Measurements from ENCODE around the gene C16orf96. TPM values are rescaled to one million over a fixed set of nuclear protein-coding genes. Genes with fewer than 3 reads are reported as not detected.

C16orf96 gene
- total and polyA plus RNA-seq, 2 donors: 0.05 TPM

DNA sequence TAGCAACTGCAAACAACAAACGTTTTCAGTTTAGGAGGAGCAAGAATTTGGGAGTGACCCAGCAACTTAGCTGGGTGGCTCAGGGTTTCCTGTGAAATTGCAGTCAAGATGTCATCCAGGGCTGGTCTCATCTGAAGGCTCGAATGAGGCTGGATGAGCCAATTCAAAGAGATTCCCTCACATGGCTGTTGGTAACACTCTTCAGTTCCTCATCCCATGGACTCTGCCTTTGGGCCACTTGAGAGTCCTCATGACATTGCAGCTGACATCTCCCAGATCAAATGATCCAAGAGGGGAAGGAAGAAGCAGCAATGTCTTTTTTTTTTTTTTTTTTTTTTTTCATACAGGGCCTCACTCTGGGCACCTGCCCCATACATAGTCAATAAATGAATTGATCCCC lies 32.2 kb downstream of the C16orf96 start:
- WGBS: 94% methylated on average over 2 of the region's 2 CpGs
- Histone ChIP-seq H3K9me3 (ENCODE audit: control insufficient read depth in 2 of 2, insufficient read depth in 1 of 2, low read length in 1 of 2) (peaks cover 1 to 11% of the 10 kb centered on the region in 2 donors), H3K4me1 (ENCODE audit: control insufficient read depth in 2 of 2, insufficient read depth in 2 of 2, low read length in 2 of 2) (peaks cover 0 to 3% of the 10 kb centered on the region in 2 donors), H3K36me3 (ENCODE audit: control insufficient read depth in 2 of 2, insufficient read depth in 2 of 2, low read length in 1 of 2) (no peaks in the 10 kb centered on the region), H3K27ac (ENCODE audit: low read depth in 1 of 2, low read length in 1 of 2) (no peak overlapping the region), H3K4me3 (ENCODE audit: low read length in 2 of 2) (no peak overlapping the region), H3K27me3 (ENCODE audit: control insufficient read depth in 2 of 2, insufficient read depth in 1 of 2, low read length in 1 of 2) (peaks cover 0 to 19% of the 10 kb centered on the region in 2 donors)
- no peak for DNase-seq (ENCODE audit: low read depth in 6 of 9, low spot score in 9 of 9)

DNA sequence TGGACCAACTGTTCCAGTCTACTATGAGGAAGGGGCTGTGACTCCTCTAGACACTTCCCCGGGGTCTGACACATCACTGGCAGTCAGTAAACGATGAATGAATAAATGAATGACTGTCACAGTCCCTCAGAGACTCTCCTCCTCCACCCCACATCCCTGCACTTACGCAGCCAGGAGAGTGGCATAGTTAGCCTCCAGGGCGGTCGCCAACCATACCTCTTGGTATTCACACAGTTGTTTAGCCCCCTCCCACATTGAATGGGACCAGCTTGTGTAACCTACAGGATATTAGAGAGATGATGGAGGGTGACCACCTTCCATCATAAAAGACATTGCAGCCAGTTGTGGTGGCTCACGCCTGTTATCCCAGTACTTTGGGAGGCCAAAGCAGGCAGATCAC lies 32.8 kb downstream of the C16orf96 start:
- Histone ChIP-seq H3K9me3 (ENCODE audit: control insufficient read depth in 2 of 2, insufficient read depth in 1 of 2, low read length in 1 of 2) (peaks cover 1 to 11% of the 10 kb centered on the region in 2 donors), H3K4me1 (ENCODE audit: control insufficient read depth in 2 of 2, insufficient read depth in 2 of 2, low read length in 2 of 2) (peaks cover 0 to 3% of the 10 kb centered on the region in 2 donors), H3K27ac (ENCODE audit: low read depth in 1 of 2, low read length in 1 of 2) (no peak overlapping the region), H3K27me3 (ENCODE audit: control insufficient read depth in 2 of 2, insufficient read depth in 1 of 2, low read length in 1 of 2) (peaks cover 0 to 19% of the 10 kb centered on the region in 2 donors), H3K36me3 (ENCODE audit: control insufficient read depth in 2 of 2, insufficient read depth in 2 of 2, low read length in 1 of 2) (no peaks in the 10 kb centered on the region), H3K4me3 (ENCODE audit: low read length in 2 of 2) (no peak overlapping the region)
- DNase-seq (ENCODE audit: low read depth in 6 of 9, low spot score in 9 of 9): no peak
- WGBS: 97% methylated on average over 6 of the region's 6 CpGs

DNA sequence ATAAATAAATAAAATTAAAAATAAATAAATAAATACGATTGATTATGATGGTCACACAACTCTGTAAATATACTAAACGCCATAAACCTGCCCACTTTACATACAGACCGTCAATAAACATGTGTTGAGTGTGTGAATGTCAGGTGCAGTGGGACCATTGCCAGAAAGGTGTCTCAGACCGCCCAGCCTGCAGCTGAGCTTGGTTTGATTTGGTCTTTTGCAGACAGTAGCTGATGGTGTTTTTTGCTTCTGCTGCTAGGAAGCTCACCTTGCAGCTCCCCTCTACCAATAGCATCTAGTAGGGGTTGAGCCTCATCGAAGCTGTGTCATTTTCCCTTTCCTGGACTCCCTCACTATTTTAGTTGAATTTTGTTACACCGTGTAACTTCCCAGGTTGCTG lies 35.1 kb downstream of the C16orf96 start:
- H3K27ac ChIP-seq (ENCODE audit: low read depth in 1 of 2, low read length in 1 of 2): no peak overlapping the region
- WGBS: 89% methylated on average over 6 of the region's 6 CpGs
- H3K4me1 ChIP-seq (ENCODE audit: control insufficient read depth in 2 of 2, insufficient read depth in 2 of 2, low read length in 2 of 2): no peaks in the 10 kb centered on the region
- peaks cover 0 to 15% of the 10 kb centered on the region in 2 donors for H3K27me3 ChIP-seq (ENCODE audit: control insufficient read depth in 2 of 2, insufficient read depth in 1 of 2, low read length in 1 of 2)
- DNase-seq (ENCODE audit: low read depth in 6 of 9, low spot score in 9 of 9): no peak
- no peak overlapping the region for H3K4me3 ChIP-seq (ENCODE audit: low read length in 2 of 2)
- no peaks in the 10 kb centered on the region for H3K36me3 ChIP-seq (ENCODE audit: control insufficient read depth in 2 of 2, insufficient read depth in 2 of 2, low read length in 1 of 2)
- peaks cover 1 to 11% of the 10 kb centered on the region in 2 donors for H3K9me3 ChIP-seq (ENCODE audit: control insufficient read depth in 2 of 2, insufficient read depth in 1 of 2, low read length in 1 of 2)

DNA sequence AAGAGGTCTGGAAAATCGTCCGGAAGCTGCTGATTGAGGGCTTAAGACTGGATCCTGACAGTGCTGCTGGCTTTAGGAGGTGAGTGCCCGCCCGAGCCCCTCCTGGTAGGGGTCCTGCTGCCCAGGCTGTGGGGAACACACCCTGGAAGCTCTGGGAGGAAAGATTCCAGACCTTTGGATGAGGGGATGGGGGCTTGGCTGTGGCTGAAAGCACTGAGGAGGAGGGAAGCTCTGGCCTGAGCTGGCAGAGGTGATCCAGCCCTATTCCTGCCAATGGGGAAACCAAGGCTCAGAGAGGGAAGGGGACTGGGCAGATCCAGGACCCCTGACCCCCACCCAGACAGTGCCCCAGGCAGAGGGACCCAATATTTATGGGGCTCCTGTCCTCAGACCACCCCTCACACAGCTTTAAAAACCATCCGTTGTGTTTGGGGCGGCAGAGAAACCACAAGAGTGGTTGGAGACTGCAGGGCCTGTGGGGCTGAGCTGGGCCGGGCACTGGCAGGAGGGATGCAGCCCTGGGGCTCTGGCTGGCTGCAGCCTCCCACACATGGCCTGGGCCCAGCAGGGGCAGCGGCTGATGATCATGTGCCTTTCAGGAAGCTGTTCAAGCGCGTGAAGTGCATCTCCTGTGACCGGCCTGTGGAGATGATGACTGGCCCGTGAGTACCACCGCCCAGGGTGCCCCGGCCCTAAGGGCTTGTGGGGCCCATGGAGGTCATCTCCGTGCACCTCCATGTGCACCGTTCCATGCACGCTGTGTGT lies 35.7 kb downstream of the C16orf96 start:
- Histone ChIP-seq H3K27me3 (ENCODE audit: control insufficient read depth in 2 of 2, insufficient read depth in 1 of 2, low read length in 1 of 2) (peaks cover 0 to 8% of the 10 kb centered on the region in 2 donors), H3K27ac (ENCODE audit: low read depth in 1 of 2, low read length in 1 of 2) (no peak overlapping the region), H3K36me3 (ENCODE audit: control insufficient read depth in 2 of 2, insufficient read depth in 2 of 2, low read length in 1 of 2) (no peaks in the 10 kb centered on the region), H3K4me1 (ENCODE audit: control insufficient read depth in 2 of 2, insufficient read depth in 2 of 2, low read length in 2 of 2) (no peaks in the 10 kb centered on the region), H3K9me3 (ENCODE audit: control insufficient read depth in 2 of 2, insufficient read depth in 1 of 2, low read length in 1 of 2) (peaks cover 1 to 11% of the 10 kb centered on the region in 2 donors), H3K4me3 (ENCODE audit: low read length in 2 of 2) (no peak overlapping the region)
- no peak for DNase-seq (ENCODE audit: low read depth in 6 of 9, low spot score in 9 of 9)
- 94% methylated on average over 17 of the region's 17 CpGs for WGBS

DNA sequence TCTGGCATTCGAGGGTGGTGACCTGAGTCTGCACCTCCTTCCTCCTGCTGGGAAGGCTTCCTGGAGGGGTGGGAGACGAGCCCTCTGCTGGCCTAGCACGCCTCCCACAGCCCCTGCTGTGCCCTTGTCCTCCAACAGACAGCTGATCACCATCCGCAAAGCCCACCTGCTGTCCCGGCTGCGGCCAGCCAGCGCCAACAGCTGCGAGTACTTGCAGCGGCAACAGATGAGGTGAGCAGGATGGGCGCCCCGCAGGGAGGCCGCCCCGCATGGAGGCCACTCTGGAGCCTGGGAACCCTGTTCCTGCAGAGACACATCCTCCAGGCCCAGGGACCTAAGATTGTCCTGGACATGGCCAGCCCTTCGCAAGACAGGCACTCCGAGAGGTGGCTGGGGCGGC lies 36.9 kb downstream of the C16orf96 start:
- Histone ChIP-seq H3K27ac (ENCODE audit: low read depth in 1 of 2, low read length in 1 of 2) (no peak overlapping the region), H3K4me1 (ENCODE audit: control insufficient read depth in 2 of 2, insufficient read depth in 2 of 2, low read length in 2 of 2) (no peaks in the 10 kb centered on the region), H3K9me3 (ENCODE audit: control insufficient read depth in 2 of 2, insufficient read depth in 1 of 2, low read length in 1 of 2) (peaks cover 0 to 8% of the 10 kb centered on the region in 2 donors), H3K4me3 (ENCODE audit: low read length in 2 of 2) (no peak overlapping the region), H3K36me3 (ENCODE audit: control insufficient read depth in 2 of 2, insufficient read depth in 2 of 2, low read length in 1 of 2) (no peaks in the 10 kb centered on the region), H3K27me3 (ENCODE audit: control insufficient read depth in 2 of 2, insufficient read depth in 1 of 2, low read length in 1 of 2) (peaks cover 0 to 1% of the 10 kb centered on the region in 2 donors)
- 95% methylated on average over 16 of the region's 16 CpGs for WGBS
- DNase-seq (ENCODE audit: low read depth in 6 of 9, low spot score in 9 of 9): no peak

DNA sequence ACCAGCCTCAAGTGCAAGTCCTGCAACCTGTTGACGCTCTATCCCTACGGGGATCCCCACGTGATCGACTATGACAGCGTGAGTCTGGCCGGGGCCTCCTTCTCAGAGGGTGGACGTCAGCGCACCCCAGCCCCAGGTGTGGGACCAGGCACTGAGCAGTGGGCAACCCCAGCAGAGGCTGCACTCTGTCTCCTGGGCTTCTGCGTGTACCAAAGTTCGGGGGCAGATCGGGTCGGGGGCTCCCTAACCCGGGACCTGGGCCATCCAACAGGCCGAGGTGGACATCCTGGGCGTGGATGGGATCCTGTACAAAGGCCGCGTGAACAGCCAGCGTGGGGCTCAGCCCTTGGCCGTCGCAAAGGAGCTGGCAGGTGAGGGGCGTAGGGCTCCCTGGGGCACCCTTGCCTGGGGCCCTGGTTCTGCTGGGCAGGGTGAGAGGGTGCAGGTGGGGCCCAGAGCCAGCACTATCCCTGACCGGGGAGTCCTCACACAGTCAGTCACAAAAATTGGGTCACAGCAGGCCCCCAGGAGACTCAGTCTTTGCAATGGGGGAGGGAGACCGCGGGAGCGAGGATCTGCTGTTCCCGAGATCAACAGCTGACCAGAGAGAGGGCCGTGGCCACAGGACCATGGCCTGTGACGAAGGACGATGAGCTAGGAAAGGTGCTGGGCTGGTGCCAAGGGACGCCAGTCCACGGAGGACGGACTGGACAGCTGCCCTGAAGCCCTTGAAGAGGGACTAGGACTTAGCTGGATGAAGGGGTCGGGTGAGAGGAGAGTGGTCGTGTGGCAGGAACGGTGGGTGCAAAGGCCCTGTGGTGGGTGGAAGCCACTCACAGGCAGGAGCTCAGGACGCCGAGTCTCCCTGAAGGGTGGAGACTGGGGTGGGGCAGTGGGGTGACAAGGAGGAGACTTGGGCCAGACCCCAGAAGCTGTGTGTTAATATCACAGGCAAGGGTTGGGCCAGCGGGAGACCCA lies 38.6 kb downstream of the C16orf96 start:
- no peak for DNase-seq (ENCODE audit: low read depth in 6 of 9, low spot score in 9 of 9)
- Histone ChIP-seq H3K36me3 (ENCODE audit: control insufficient read depth in 2 of 2, insufficient read depth in 2 of 2, low read length in 1 of 2) (no peaks in the 10 kb centered on the region), H3K4me3 (ENCODE audit: low read length in 2 of 2) (no peak overlapping the region), H3K9me3 (ENCODE audit: control insufficient read depth in 2 of 2, insufficient read depth in 1 of 2, low read length in 1 of 2) (no peaks in the 10 kb centered on the region), H3K27ac (ENCODE audit: low read depth in 1 of 2, low read length in 1 of 2) (no peak overlapping the region), H3K4me1 (ENCODE audit: control insufficient read depth in 2 of 2, insufficient read depth in 2 of 2, low read length in 2 of 2) (no peaks in the 10 kb centered on the region), H3K27me3 (ENCODE audit: control insufficient read depth in 2 of 2, insufficient read depth in 1 of 2, low read length in 1 of 2) (no peaks in the 10 kb centered on the region)
- WGBS: 97% methylated on average over 38 of the region's 38 CpGs

DNA sequence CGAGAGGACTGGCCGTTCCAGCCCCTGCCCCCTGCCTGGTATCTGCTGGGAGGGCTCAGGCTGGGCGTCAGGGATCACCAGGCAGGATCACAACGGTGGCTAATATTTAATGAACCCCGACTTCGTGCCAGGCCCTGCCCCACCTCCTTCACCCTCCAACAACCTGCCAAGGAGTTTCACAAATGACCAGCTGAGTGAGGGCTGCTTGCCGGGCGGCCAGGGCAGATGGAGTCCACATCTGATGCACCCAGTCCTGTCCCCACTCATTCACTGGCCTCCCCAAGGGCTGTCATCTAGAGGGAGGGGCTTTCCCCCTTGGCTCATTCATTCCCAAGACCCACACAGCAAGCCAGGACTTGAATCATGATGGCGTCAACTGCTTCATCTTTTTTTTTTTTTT lies 41.0 kb downstream of the C16orf96 start:
- Histone ChIP-seq H3K4me3 (ENCODE audit: low read length in 2 of 2) (no peak overlapping the region), H3K4me1 (ENCODE audit: control insufficient read depth in 2 of 2, insufficient read depth in 2 of 2, low read length in 2 of 2) (peaks cover 0 to 6% of the 10 kb centered on the region in 2 donors), H3K36me3 (ENCODE audit: control insufficient read depth in 2 of 2, insufficient read depth in 2 of 2, low read length in 1 of 2) (no peaks in the 10 kb centered on the region), H3K27ac (ENCODE audit: low read depth in 1 of 2, low read length in 1 of 2) (no peak overlapping the region), H3K27me3 (ENCODE audit: control insufficient read depth in 2 of 2, insufficient read depth in 1 of 2, low read length in 1 of 2) (peaks cover 0 to 6% of the 10 kb centered on the region in 2 donors), H3K9me3 (ENCODE audit: control insufficient read depth in 2 of 2, insufficient read depth in 1 of 2, low read length in 1 of 2) (no peaks in the 10 kb centered on the region)
- no peak for DNase-seq (ENCODE audit: low read depth in 6 of 9, low spot score in 9 of 9)
- 89% methylated on average over 9 of the region's 9 CpGs for WGBS

DNA sequence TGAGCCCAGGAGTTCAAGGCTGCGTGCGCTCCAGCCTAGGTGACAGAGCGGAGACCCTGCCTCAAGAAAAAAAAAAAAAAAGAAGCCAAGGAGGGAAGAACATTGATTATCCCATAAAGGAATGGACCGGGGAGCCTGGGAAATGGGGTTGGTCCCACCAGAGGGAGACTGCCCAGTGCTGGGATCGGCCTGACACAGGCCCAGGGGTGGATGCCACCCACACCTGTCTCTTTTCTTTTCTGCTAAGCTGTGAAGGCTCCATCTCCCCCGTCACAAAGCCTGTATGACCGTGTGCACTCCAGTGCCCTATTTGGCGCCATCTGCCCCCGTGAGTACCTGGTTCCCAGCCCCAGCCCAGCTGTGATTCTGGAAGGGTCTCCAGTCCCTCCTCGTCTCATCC lies 42.9 kb downstream of the C16orf96 start:
- no peaks in the 10 kb centered on the region for H3K36me3 ChIP-seq (ENCODE audit: control insufficient read depth in 2 of 2, insufficient read depth in 2 of 2, low read length in 1 of 2)
- H3K27ac ChIP-seq (ENCODE audit: low read depth in 1 of 2, low read length in 1 of 2): no peak overlapping the region
- DNase-seq (ENCODE audit: low read depth in 6 of 9, low spot score in 9 of 9): no peak
- H3K4me1 ChIP-seq (ENCODE audit: control insufficient read depth in 2 of 2, insufficient read depth in 2 of 2, low read length in 2 of 2): peaks cover 0 to 6% of the 10 kb centered on the region in 2 donors
- H3K4me3 ChIP-seq (ENCODE audit: low read length in 2 of 2): no peak overlapping the region
- H3K9me3 ChIP-seq (ENCODE audit: control insufficient read depth in 2 of 2, insufficient read depth in 1 of 2, low read length in 1 of 2): no peaks in the 10 kb centered on the region
- peaks cover 0 to 8% of the 10 kb centered on the region in 2 donors for H3K27me3 ChIP-seq (ENCODE audit: control insufficient read depth in 2 of 2, insufficient read depth in 1 of 2, low read length in 1 of 2)
- 96% methylated on average over 10 of the region's 10 CpGs for WGBS

DNA sequence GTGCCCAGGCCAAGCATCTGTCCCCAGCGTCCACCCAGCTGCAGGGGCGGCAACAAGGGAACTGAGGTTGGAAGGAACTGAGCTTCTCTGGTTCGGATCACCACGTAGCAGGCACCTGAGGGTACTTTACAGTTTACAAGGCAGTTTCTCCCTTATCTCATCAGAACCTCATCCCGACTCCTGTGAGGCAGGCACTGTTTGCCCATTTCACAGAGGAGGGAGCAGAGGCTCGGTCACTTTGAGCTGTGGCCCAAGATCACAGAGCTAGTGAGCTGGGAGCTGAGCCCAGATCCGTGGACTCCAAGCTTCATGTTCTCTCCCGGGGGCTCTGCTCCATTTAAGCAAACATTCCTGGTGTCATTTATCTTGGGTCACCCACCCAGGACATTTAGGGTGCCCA lies 43.4 kb downstream of the C16orf96 start:
- Histone ChIP-seq H3K9me3 (ENCODE audit: control insufficient read depth in 2 of 2, insufficient read depth in 1 of 2, low read length in 1 of 2) (no peaks in the 10 kb centered on the region), H3K4me3 (ENCODE audit: low read length in 2 of 2) (no peak overlapping the region), H3K4me1 (ENCODE audit: control insufficient read depth in 2 of 2, insufficient read depth in 2 of 2, low read length in 2 of 2) (peaks cover 0 to 6% of the 10 kb centered on the region in 2 donors), H3K27me3 (ENCODE audit: control insufficient read depth in 2 of 2, insufficient read depth in 1 of 2, low read length in 1 of 2) (peaks cover 0 to 8% of the 10 kb centered on the region in 2 donors), H3K27ac (ENCODE audit: low read depth in 1 of 2, low read length in 1 of 2) (no peak overlapping the region), H3K36me3 (ENCODE audit: control insufficient read depth in 2 of 2, insufficient read depth in 2 of 2, low read length in 1 of 2) (no peaks in the 10 kb centered on the region)
- WGBS: 96% methylated on average over 8 of the region's 8 CpGs
- DNase-seq (ENCODE audit: low read depth in 6 of 9, low spot score in 9 of 9): no peak

Data from thymus (tissue), 11 donors.